T-helper 1 cell (primary cell): Measurements from ENCODE around the gene IL36G.
A peak's percentile ranks its signal among the peaks of the same experiment; 100 is the strongest.

Experiments used
- DNase-seq, 5 donors: peaks; one replicate each; pipeline ENCODE4 v3.0.0-alpha.2; 2012 to 2020

Gene IL36G

DNA sequence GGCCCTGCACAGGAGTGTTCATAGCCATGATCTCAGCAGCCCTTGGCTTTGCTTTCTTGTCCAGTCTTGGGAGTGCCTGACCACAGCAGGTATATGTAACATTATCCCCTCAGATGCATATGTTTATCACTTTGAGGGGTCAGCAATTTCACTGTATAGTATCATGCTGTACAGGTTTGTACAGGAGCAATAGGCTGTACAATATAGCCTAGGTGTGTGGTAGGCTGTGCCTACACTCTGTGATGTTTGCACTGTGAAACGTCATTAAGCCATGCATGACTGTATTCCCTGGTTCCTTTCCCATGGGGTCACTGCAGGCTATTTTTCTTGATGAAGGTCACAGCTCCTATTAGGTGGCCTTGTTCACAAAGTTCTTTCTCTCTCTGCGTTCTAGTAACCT is 4.7 kb upstream of the IL36G start:
- DNase-seq = no peak

DNA sequence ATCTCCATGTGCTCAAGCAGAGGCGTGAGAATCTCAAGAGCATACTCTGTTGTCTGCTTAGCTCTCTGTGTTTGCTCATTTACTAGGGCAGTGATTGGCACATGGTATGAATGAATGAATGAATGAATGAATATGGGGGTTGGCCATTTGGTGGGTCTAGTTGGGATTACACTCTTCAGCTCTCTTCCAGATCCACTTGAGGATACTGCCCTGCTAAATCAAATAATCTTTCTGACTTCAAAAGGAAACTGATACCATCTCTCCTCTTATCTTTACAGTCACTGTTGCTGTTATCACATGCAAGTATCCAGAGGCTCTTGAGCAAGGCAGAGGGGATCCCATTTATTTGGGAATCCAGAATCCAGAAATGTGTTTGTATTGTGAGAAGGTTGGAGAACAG is 1.9 kb downstream of the IL36G start:
- DNase-seq = no peak

DNA sequence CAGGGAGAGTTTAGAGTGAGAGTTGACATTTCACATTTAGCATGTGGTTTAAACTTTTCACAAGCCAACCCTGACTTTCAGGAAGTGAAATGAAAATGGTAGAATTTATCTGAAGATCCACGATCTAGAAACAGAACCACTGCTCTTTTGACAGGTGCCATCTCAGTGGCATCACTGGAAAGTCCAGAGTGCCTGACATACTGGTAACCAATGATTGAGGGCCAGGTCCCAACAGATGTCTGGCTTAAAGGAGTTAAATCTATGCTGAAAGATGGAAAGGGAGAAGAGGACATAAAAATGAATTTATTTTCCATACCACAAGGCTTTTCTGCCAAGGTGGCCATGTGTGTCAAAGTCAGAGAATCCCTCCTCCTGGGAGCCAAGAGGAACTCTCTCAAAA is 2.7 kb downstream of the IL36G start:
- DNase-seq = no peak

DNA sequence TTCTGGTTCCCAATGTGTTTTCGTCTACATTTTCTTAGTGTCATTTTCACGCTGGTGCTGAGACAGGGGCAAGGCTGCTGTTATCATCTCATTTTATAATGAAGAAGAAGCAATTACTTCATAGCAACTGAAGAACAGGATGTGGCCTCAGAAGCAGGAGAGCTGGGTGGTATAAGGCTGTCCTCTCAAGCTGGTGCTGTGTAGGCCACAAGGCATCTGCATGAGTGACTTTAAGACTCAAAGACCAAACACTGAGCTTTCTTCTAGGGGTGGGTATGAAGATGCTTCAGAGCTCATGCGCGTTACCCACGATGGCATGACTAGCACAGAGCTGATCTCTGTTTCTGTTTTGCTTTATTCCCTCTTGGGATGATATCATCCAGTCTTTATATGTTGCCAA is 7.3 kb downstream of the IL36G start:
- DNase-seq = peak in 1 of 5 donors; percentile 54

DNA sequence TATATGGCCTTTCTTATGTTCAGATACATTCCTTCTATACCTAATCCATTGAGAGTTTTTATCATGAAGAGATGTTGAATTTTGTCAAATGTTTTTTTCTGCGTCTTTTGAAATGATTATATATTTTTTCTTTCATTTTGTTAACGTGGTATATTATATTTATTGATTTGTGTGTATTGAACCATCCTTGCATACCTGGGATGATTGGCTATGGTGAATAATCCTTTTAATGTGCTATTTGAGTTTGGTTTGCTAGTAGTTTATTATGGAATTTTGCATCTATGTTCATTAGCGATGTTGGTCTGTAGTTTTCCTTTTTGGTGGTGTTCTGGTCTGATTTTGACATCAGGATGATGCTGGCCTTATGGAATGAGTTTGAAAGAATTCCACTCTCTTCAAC is 11.8 kb downstream of the IL36G start:
- DNase-seq = no peak

DNA sequence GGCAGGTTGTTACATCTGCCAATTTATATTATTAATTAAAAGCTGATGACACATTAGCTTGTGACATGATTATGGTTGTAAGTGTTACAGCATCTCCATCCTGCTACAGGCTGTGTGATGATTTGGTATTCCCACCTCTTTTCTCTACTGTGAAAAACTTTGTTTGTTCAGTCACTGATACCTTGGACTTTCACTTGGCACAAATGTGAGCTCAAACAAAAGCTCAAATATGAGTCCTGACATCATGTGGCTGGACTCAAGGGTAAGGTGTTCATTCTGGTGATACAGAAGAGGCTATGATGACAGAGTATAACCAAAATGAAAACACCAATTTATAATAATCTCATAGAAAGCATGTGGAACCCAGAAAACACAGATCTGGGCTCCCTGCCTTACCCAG is 16.0 kb downstream of the IL36G start:
- DNase-seq = no peak

DNA sequence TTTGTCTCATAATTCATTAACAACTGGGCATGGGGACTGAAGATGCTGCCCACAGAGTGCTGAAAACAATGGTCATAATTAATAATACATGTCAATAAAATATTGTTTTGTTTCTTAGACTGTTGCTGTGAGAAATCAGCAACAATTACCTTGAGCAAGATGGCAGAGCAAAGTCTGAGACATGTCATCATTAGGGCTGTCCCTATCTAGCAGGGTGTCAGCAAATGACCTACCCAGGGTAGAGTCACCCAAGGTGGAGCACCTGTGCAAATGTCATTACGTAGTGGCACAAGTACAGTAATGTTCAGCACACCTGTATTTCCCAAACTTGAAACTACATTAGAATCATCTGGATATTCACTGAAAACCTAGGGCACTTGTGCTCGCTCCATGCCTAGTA is 16.8 kb downstream of the IL36G start:
- DNase-seq = no peak

DNA sequence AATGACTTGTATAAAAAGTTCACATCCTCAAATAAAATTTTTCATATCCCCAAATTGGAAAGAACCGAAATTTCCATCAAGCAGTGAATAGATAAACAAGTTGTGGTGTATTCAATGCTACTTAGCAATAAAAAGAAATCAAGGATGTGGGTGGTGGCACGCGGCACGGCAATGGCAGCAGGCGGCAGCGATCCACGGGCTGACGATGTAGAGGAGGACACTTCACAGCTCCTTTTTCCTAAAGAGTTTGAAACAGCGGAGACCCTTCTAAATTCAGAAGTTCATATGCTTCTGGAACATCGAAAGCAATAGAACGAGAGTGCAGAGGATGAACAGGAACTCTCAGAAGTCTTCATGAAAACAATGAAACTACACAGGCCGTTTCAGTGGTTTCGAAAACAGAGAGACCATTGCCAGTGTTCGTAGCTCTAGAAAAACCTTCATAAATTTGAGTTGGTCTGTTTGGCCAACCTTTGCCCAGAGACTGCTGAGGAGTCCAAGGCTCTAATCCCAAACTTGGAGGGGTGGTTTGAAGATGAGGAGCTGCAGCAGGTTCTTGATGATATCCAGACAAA is 17.6 kb downstream of the IL36G start:
- DNase-seq = peak in 1 of 5 donors; percentile 45

DNA sequence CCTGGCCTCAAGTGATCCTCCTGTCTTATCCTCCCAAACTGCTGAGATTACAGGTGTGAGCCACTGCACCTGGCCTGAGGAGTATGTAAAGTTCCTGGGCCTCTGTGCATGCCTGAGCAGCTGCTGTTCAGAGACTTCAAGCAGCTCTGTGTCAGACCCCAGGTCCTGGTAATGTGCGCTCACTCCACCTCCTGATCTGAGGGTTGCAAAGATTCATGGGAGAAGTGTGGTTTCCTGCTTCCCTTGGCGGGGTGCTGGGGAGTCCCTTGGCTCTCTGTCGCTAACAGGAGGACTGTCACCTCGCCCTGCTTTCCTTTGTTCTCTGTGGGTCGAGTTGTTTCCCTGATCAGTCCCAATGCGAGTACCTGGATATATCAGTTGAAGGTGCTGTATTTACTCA is 18.8 kb downstream of the IL36G start:
- peak; percentile 33 to 86 (median 65) for DNase-seq

DNA sequence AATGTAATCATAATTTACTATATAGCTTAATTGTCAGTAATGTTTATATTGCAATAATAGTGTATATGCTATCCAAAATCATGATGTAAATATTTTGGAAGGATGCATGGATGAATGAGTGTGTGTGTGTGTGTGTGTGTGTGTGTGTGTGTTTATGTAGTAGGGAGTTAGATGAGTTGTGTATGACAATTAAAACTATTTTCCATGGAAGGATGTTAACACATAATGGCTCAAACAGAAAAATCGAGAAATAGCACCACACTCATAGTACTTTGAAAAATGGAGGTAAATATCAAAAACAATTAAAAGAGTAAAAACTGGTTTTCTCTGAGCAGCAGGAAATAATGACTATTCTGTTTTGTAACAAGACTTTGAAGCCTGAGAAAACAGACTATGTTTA is 19.3 kb downstream of the IL36G start:
- no peak for DNase-seq

DNA sequence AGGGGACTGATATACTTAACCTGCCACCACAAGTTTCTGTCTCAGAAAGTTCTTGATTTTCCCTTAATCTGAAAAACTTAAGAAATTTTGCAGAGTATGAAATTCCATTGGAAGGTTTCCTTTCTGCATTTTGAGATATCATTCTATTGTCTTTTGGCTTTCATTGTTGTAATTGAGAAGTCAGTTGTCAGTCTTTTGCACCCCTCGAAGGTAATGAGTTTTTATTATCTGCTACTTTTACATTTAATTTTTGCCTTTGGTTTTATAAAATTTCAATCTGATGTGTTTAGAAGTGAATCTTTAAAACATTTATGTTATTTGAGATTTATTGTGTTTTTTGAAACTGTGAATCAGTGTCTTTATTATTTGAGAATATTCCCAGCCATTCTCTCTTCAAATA is 22.6 kb downstream of the IL36G start:
- no peak for DNase-seq

DNA sequence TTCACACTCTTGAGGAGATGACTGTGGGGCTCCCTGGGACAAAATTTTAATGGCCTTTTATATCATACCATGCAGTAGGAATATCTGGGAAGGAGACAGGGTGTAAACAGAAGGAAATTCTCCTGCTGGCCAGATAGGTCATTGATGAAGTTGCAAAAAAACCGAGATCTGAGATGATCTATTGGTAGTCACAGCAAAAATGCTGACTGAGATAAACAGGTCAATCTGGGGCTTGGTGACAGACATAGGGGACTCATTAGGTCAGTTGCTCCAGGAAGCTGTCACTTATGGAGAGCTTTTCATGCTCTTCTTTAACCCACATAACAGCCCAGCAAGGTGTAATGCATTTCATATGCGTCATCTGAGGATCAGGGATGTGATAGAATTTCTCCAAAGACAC is 24.9 kb downstream of the IL36G start:
- DNase-seq = no peak

DNA sequence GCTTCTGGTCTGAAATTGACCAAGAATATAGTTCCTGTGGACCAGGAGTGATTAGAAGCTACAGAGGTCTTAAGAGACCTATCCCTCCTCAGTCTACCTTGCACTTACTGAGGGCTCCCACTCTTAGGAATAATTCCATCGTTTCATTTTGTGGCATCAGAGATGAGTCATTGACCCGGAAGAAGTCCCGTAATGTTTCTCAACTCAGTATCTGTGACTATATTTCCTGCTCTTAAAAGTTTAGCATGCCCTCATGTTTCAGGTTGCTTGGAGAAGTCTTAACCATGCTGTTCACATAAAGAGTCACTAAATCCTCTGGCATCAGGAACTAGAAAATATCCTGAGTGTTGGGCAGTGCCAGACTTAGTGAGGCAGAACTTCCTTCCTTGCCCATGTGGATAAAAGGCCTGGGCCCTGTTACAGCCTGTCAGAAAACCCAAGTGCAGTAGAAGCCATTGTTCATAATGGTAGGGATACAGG is 27.3 kb downstream of the IL36G start, which contains the start of gene IL36A:
Gene IL36A (plus strand): TSS at position 430 of the 480 bp plus-strand sequence. CDS start 413 bp downstream, outside the sequence.
- DNase-seq = no peak

DNA sequence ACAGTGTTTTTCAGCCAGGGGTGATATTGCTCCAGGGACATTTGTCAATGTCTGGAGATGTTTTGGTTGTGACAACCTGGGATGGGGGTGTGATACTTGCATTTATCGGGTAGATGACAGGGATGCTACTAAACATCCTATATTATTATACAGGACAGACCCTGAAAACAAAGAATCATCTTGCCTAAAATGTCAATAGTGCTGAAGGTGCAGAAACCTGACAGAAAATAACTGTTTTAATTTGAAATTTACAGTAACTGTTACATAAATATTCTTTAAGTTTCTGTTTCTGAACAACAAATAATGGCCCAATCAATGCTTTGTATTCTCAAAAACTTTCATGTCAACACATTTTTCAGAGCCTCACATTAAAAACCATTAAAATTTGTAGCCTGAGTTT is 29.4 kb downstream of the IL36G start:
- no peak for DNase-seq

DNA sequence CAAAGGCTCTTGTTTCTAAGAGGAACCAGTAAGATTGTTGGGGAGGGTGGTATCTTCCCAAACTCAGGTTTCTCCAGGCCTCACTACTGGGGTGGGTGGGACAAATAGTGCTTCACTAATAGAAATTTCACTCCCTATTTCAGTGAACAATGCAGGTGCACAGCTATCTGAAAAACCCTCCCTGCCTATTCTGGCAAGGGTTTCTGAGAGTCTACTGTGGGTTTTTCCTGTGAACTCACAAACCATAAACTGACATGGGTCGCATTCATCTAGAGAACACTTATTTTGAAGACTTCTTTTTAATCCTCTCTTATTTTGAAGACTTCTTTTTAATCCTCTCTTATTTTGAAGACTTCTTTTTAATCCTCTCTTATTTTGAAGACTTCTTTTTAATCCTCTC is 31.8 kb downstream of the IL36G start:
- DNase-seq = no peak

DNA sequence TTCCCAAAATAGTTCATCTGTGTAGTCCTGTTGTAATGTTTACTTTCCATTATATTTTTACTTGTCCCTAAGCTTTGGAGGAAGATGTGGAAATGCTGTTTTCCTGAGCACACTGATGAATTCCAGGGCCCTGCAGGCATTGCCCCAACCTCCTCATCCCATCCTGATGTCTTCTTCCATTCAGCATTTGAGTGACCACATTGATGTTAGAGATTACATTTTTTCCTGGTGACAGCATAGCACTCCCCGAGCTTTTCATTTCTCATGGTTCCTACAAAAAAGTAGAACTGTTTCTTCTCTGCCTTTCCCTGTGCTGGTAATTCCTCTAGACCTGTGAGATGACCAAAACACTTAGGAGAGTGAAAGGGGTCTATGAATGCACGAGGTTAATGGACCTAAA is 32.3 kb downstream of the IL36G start:
- no peak for DNase-seq

DNA sequence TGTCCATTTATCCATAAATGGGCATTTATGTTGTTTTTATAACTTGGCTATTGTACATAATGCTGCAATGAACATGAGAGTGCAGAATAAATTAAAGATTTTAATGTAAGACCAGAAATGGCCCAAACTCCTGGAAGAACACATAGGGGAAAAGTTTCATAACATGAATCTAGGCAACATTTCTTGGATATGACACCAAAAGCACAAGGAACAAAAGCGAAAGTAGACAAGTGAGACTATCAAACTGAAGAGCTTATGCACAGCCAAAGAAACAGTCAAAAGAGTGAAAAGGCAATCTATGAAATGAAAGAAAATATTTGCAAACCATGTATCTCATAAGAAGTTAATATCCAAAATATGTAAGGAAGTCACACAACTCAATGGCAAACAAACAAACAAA is 33.3 kb downstream of the IL36G start:
- DNase-seq = no peak

DNA sequence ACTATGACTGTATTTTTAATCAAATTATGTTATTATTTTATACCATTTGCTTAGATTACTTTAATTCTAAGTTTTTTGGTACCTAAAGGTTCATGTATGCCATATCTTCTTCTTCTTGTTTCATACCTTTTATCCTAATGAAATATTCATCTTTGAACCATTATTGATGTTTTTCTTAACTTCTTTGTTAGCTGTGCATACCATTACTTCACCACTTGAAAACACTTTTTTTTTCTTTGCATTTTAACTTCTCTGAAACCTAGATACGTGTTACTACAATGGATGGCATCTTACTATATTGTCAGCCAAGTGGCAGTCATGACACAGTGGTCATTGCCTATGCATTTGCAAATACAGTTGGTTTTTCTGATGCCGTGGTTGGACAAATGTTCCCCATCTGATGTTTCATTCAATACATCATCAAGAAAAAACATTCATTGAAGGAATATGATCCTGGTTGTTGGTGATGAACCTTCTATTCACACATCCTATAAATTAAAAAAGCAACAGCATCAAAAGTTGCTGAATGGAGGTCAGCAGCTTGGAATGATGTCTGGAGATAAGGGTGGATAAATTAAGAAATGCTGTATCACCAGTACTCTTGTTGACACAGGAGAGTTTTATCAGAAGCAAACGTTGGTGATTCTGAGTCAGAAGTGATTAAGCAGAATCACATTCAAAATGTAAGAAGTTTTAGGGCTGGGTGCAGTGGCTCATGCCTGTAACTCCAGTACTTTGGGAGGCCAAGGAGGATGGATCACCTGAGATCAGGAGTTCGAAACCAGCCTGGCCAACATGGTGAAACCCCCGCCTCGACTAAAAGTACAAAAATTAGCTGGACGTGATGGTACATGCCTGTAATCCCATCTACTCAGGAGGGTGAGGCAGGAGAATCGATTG is 34.9 kb downstream of the IL36G start:
- DNase-seq = no peak

DNA sequence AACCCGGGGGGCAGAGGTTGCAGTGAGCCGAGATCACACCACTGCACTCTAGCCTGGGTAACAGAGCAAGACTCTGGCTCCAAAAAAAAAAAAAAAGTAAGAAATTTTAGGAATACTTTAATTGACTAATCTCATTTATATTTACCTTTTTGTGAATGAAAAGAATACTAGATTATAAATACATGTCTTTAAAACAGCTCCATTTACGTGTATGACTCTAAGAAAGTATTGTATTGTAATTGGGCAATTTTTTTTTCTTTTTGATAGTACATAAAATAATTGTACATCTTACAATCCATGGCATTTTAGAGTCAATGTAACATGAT is 35.5 kb downstream of the IL36G start:
- DNase-seq = no peak

DNA sequence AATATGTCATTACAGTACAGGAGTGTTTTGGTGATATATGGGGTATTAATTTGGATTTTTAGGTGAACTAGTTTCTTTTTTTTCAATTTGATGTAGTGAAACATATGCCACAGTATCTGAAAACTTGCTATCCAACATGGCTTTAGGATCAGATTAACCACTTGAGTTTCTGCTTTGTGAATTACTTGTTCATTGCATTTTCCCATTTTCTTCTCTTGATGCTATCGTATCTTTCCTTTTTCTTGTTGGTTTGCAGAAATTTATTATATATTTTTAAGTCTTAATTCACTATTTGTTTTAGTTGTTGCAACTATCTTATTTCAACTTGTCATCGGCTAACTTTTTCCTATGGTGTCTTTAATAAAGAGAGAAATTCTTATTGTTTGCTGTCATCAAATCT is 36.3 kb downstream of the IL36G start:
- DNase-seq = no peak

DNA sequence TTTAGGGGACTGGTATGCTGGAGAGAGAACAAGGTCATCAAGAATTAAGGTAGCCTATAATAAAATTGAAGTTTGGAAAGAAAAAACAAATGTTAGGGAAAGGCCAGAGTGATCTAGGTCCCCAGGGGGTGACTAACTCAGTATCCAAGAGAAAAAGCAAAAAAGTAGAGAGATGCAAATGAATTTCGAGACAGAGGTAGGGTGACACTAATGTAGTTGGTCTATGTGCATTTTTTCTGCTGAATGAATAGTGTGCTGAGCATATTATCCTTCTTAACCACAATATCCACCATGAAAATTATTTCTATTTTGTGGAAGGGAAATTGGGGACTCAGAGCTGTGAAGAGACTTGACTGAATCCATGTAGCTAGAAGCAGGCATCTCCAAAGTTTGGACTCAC is 37.2 kb downstream of the IL36G start:
- no peak for DNase-seq

DNA sequence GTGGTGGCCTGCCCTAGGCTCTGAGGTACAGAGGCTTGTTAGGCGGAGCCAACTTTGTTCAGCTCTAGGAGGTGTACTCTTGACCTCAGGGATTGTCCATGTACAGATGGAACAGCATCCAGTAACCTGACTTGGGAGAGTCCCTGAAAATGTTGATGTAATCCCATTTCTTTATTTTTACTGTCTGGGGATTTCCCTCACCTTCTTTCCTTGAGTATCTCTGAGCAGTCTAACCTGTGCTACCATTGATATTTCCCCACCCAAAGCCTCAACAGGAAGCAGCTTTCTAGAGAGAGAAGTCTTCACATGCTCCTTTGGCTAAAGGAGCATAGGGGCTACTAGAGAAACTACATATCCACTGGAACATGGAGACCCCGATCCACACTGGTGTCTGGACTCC is 37.8 kb downstream of the IL36G start:
- no peak for DNase-seq

DNA sequence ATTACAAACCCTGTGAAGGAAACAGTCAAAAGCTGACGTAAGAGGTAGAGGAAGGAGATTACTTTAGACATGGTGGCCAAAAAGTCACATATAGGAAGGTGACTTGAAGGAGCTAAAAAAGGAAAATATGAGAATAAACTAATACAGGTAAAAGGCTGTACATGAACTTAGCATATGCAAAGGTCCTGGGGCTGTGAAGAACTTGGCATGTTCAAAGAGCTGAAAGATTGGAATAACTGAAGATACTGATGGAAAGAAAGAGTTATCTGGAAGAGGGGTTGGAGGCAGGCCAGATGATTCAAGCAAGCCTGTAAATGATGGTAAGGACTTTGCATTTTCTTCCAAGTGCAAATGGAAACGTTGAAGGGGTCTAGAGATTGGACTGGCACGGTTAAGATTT is 40.7 kb downstream of the IL36G start:
- DNase-seq = no peak

DNA sequence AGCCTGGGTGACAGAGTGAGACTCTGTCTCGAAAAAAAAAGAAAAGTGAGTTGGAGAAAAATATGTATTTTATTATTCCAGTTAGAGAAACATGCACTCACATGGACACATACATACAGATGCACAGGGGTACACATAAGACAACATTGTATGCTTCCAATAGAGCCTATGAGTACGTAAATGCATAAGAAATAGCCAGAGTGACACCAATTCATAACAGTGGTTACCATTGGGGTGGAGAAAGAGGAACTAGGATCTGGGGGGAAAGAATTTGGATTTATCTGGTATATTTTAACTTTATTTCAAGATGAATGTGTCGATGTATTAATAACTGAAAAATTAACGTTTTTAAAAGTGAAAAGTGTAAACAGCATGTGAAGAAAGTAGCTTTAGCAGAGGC is 43.5 kb downstream of the IL36G start:
- DNase-seq = no peak

DNA sequence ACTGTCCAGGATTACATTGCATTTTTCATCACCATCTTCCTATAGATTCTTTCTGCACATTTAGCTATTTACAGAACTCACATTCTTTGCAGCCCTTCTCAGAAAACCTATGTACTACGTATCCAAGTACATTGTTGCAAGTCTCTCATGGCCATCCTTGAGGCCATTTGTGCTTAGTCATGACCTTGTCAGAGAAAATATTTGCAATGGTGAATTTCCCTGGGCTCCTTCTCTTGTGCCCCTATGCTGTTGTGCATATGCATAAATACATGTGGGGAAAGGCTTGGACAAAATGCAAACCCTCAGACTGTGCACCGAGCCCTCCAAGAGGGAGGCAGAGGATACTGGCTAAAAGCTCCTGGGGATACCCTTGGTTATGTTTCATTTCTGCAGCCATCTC is 47.0 kb downstream of the IL36G start:
- DNase-seq = no peak
